Measurements from ENCODE around the gene PTPN11.

DNA sequence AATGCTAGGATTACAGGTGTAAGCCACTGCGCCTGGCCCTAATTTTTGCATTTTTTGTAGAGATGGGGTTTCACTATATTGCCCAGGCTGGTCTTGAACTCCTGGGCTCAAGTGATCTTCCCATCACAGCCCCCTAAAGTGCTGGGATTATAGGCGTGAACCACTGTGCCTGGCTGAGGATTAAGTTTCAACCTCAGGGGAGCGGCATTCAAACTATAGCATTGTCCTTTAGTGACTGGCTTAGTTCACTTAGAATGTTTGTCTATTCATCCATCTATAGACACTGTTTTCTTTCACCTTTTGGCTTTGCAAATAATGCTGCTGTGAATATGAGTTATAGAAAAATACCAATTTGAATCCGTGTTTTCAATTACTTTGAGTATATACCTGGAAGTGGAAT is 25.2 kb downstream of the PTPN11 start:
- TF ChIP-seq EZH2 (IDR thresholded peaks at IDR 0.05; ENCODE audit: low read length, missing control alignments) = no peak
- TF ChIP-seq, protein P1, sequence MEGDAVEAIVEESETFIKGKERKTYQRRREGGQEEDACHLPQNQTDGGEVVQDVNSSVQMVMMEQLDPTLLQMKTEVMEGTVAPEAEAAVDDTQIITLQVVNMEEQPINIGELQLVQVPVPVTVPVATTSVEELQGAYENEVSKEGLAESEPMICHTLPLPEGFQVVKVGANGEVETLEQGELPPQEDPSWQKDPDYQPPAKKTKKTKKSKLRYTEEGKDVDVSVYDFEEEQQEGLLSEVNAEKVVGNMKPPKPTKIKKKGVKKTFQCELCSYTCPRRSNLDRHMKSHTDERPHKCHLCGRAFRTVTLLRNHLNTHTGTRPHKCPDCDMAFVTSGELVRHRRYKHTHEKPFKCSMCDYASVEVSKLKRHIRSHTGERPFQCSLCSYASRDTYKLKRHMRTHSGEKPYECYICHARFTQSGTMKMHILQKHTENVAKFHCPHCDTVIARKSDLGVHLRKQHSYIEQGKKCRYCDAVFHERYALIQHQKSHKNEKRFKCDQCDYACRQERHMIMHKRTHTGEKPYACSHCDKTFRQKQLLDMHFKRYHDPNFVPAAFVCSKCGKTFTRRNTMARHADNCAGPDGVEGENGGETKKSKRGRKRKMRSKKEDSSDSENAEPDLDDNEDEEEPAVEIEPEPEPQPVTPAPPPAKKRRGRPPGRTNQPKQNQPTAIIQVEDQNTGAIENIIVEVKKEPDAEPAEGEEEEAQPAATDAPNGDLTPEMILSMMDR (conservative IDR thresholded peaks at IDR 0.05 in 1 of 2, IDR thresholded peaks at IDR 0.05 in 1 of 2; ENCODE audit: low read depth in 1 of 2, low read length in 2 of 2) = no peak

All from fibroblast of lung (primary cell).